DOHH2 (cell line): ENCODE results near the gene LCOR.

Experiments used
- H3F3A ChIP-seq: fragments of 200-600 bp; sonication (generic), shearing (Covaris generic); 2 replicates; pipeline ENCODE4 v1.6.0; 2016; ENCODE audit warnings: antibody characterized with exemption, mild to moderate bottlenecking; ENCODE audit not compliant: control insufficient read depth, insufficient read depth
- H3K27ac ChIP-seq: fragments of 200-600 bp; sonication (generic); 2 replicates; pipeline ENCODE4 v1.5.1; 2014; ENCODE audit warnings: low read depth, mild to moderate bottlenecking, low read length, moderate library complexity
- H3K27me3 ChIP-seq: fragments of 200-600 bp; sonication (generic); 2 replicates; pipeline ENCODE4 v1.6.1; 2014; ENCODE audit warnings: mild to moderate bottlenecking, low read length, mixed read lengths; ENCODE audit not compliant: control insufficient read depth
- H3K36me3 ChIP-seq: fragments of 200-600 bp; sonication (generic); 2 replicates; pipeline ENCODE4 v1.6.1; 2014; ENCODE audit warnings: mild to moderate bottlenecking, low read length, moderate library complexity, mixed read lengths; ENCODE audit not compliant: control insufficient read depth
- H3K4me1 ChIP-seq: fragments of 200-600 bp; sonication (generic); 2 replicates; pipeline ENCODE4 v1.6.1; 2014; ENCODE audit warnings: mild to moderate bottlenecking, low read length, mixed read lengths; ENCODE audit not compliant: control insufficient read depth
- H3K4me2 ChIP-seq: fragments of 200-600 bp; sonication (generic); 2 replicates; pipeline ENCODE4 v1.6.0; 2014; ENCODE audit warnings: mild to moderate bottlenecking, low read length, moderate library complexity
- H3K4me3 ChIP-seq: fragments of 200-600 bp; sonication (generic); 2 replicates; pipeline ENCODE4 v1.5.1; 2014; ENCODE audit warnings: mild to moderate bottlenecking, low read length, mixed read lengths
- H3K79me2 ChIP-seq: fragments of 200-600 bp; sonication (generic); 2 replicates; pipeline ENCODE4 v1.6.1; 2014; ENCODE audit warnings: mild to moderate bottlenecking, low read length, mixed read lengths; ENCODE audit not compliant: control insufficient read depth
- H3K9me2 ChIP-seq: fragments of 200-600 bp; sonication (generic); replicated peaks from 2 replicates; pipeline ENCODE4 v1.6.1; 2014; ENCODE audit warnings: mild to moderate bottlenecking, low read length, mixed read lengths; ENCODE audit not compliant: control insufficient read depth
- H3K9me3 ChIP-seq: fragments of 200-600 bp; sonication (generic); 2 replicates; pipeline ENCODE4 v1.6.1; 2014; ENCODE audit warnings: antibody characterized with exemption, low read length, mixed read lengths; ENCODE audit not compliant: control insufficient read depth, insufficient read depth
- H4K20me1 ChIP-seq: fragments of 200-600 bp; sonication (generic); 2 replicates; pipeline ENCODE4 v1.6.0; 2014; ENCODE audit warnings: low read depth, mild to moderate bottlenecking, antibody characterized with exemption, low read length, moderate library complexity; ENCODE audit not compliant: control insufficient read depth, insufficient read depth
- EZH2phosphoT487 ChIP-seq: fragments of 200-600 bp; sonication (generic); IDR thresholded peaks from 2 replicates; pipeline ENCODE4 v1.6.1; 2017; ENCODE audit warnings: borderline replicate concordance, mild to moderate bottlenecking, antibody characterized with exemption, low read length, moderate library complexity, mixed read lengths
- TF ChIP-seq, protein P1 (sequence below): fragments of 200-600 bp; sonication (generic); IDR thresholded peaks from one replicate; pipeline ENCODE4 v1.5.1; 2014; ENCODE audit warnings: antibody characterized with exemption, mild to moderate bottlenecking, low read depth, low read length; ENCODE audit not compliant: poor library complexity, severe bottlenecking

The LCOR gene

DNA sequence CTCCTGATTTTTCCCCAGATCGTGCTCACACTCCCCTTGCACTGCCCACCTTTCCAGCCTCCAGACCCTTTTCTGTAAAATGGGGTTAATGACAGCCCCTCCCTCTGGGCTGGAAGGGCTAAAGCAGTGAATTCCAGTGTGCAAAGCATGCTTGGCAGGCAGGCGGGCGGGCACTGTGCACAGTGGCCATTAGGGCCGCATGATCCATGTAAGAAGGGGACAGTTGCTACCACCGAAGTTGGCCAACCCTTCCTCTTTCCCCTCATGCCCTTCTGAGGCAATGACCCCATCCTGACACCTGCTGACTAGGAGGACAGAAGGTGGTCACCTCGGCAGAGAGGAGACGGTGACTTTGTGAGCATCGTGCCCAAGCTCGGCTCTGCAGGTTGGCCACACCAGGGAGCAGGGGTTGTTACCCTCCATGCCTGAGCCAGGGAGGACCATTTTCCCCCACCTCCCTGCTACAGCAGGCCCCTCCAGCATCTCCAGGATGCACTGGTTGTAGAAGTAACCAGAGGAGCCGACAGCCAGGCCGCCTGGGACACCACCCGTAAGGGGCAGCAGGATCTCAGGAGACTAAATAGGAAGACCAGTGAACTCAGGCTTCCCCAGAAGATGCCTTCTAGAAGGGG, 187.2 kb downstream of the LCOR start:
- TF ChIP-seq, protein P1, sequence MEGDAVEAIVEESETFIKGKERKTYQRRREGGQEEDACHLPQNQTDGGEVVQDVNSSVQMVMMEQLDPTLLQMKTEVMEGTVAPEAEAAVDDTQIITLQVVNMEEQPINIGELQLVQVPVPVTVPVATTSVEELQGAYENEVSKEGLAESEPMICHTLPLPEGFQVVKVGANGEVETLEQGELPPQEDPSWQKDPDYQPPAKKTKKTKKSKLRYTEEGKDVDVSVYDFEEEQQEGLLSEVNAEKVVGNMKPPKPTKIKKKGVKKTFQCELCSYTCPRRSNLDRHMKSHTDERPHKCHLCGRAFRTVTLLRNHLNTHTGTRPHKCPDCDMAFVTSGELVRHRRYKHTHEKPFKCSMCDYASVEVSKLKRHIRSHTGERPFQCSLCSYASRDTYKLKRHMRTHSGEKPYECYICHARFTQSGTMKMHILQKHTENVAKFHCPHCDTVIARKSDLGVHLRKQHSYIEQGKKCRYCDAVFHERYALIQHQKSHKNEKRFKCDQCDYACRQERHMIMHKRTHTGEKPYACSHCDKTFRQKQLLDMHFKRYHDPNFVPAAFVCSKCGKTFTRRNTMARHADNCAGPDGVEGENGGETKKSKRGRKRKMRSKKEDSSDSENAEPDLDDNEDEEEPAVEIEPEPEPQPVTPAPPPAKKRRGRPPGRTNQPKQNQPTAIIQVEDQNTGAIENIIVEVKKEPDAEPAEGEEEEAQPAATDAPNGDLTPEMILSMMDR = no peak
- no peak for TF ChIP-seq EZH2phosphoT487
- Histone ChIP-seq H3K9me2 (no peaks in the 10 kb centered on the region), H4K20me1 (no peaks in the 10 kb centered on the region), H3K79me2 (no peaks in the 10 kb centered on the region), H3K36me3 (no peaks in the 10 kb centered on the region), H3K4me1 (peaks cover 27% of the 10 kb centered on the region), H3K27me3 (no peaks in the 10 kb centered on the region), H3K4me3 (no peak overlapping the region), H3F3A (no peaks in the 10 kb centered on the region), H3K4me2 (no peak overlapping the region), H3K27ac (no peak overlapping the region), H3K9me3 (no peaks in the 10 kb centered on the region)

DNA sequence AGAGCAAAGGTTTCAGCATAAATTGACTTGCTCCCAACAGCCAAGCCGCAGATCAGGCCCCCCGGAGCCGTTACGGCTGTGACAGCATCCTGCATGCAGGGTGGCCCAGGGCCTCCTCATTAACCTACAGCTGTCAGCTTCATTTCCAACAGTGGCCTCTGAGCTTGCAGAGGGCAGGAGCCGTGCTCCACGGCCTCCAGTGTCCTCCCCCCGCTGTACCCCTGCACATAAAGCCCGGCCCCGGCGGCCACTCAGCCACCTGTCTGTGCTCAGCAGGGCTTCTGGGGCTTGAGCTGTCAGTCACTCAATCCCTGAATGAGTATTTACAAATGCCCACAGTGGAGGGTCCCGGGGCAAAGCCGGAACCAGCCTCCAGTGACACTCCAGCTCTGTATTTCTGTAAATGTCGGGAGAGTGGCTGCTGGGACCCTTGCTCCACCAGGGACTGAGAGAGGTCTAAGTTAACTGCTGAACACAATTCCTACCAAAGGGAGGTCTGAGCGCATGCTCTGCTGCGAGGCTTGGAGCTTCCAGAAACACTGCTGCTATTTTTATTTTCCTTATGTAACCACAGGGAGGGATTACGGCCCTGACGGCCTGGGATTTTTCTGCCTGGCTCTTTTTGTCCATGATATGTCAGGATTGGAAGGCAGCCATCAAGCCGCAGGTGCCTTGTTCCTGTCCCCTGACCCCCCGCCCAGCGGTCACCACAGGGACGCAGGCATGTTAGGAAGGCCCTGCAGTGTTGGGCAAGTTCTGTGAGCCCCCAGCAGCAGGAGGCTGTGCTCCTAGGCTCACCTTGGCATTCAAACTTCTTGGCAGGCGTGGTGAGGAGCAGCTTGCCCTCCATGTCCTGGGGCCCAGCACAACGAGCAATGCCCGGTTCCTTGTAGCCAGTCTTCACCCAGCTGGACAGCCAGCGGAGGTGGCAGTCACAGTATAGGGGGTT, 188.6 kb downstream of the LCOR start:
- no peaks in the 10 kb centered on the region for H4K20me1 ChIP-seq
- no peak for TF ChIP-seq EZH2phosphoT487
- TF ChIP-seq, protein P1 = no peak
- no peaks in the 10 kb centered on the region for H3K27me3 ChIP-seq
- H3K9me2 ChIP-seq = no peaks in the 10 kb centered on the region
- no peaks in the 10 kb centered on the region for H3K36me3 ChIP-seq
- no peaks in the 10 kb centered on the region for H3F3A ChIP-seq
- no peak overlapping the region for H3K4me2 ChIP-seq
- H3K4me1 ChIP-seq = peaks cover 27% of the 10 kb centered on the region
- H3K4me3 ChIP-seq = no peak overlapping the region
- H3K27ac ChIP-seq = no peak overlapping the region
- no peaks in the 10 kb centered on the region for H3K9me3 ChIP-seq
- H3K79me2 ChIP-seq = no peaks in the 10 kb centered on the region

DNA sequence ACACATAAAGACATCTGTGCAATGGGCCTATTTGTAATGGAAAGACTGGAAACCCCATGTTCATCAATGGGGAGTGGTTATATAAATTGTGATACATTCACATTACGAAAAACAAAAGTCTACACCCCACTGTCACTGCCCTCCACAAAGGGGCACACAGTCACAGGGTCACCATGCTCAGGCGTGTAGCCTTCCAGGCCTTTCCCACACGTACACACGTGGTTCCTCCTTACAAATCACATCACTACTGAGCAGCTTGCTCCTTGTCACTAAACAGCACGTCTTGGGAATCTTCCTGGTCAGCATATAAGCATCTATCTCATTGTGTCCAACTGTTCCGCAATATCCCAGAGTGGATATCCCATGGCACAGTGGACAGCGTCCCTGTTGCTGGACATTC, 190.5 kb downstream of the LCOR start:
- Histone ChIP-seq H3K4me2 (no peak overlapping the region), H3K79me2 (no peaks in the 10 kb centered on the region), H3K9me2 (no peaks in the 10 kb centered on the region), H3K27me3 (peaks cover under 1% of the 10 kb centered on the region; the same call in 1 of the 2 replicates), H3K4me1 (peaks cover 20% of the 10 kb centered on the region), H4K20me1 (no peaks in the 10 kb centered on the region), H3K9me3 (no peaks in the 10 kb centered on the region), H3F3A (no peaks in the 10 kb centered on the region), H3K4me3 (no peak overlapping the region), H3K36me3 (no peaks in the 10 kb centered on the region), H3K27ac (no peak overlapping the region)
- TF ChIP-seq EZH2phosphoT487 = no peak
- TF ChIP-seq, protein P1 = no peak
